ENCODE data around the gene DAP. TPM values are rescaled to one million over a fixed set of nuclear protein-coding genes. Genes with fewer than 3 reads are reported as not detected.
"Not testable (repeated sequence)": the region's sequence is repeated elsewhere in the genome, so short reads cannot be mapped to it uniquely, and the experiment has no call there.

The DAP gene
- polyA plus RNA-seq, 2 of the 4 experiments (the other 2 are of a cell fraction), result 24.2 to 54.9 TPM

GRCh38 chr5:10634050-10634449, 127.0 kb downstream of the DAP start (continued):
- TF ChIP-seq, protein P1, sequence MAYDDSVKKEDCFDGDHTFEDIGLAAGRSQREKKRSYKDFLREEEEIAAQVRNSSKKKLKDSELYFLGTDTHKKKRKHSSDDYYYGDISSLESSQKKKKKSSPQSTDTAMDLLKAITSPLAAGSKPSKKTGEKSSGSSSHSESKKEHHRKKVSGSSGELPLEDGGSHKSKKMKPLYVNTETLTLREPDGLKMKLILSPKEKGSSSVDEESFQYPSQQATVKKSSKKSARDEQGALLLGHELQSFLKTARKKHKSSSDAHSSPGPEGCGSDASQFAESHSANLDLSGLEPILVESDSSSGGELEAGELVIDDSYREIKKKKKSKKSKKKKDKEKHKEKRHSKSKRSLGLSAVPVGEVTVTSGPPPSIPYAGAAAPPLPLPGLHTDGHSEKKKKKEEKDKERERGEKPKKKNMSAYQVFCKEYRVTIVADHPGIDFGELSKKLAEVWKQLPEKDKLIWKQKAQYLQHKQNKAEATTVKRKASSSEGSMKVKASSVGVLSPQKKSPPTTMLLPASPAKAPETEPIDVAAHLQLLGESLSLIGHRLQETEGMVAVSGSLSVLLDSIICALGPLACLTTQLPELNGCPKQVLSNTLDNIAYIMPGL (CRISPR knock-in tag; IDR thresholded peaks at IDR 0.05; ENCODE audit: borderline replicate concordance), result no peak
- TF ChIP-seq TP53 (CRISPR knock-in tag; IDR thresholded peaks at IDR 0.05), result no peak

DNA sequence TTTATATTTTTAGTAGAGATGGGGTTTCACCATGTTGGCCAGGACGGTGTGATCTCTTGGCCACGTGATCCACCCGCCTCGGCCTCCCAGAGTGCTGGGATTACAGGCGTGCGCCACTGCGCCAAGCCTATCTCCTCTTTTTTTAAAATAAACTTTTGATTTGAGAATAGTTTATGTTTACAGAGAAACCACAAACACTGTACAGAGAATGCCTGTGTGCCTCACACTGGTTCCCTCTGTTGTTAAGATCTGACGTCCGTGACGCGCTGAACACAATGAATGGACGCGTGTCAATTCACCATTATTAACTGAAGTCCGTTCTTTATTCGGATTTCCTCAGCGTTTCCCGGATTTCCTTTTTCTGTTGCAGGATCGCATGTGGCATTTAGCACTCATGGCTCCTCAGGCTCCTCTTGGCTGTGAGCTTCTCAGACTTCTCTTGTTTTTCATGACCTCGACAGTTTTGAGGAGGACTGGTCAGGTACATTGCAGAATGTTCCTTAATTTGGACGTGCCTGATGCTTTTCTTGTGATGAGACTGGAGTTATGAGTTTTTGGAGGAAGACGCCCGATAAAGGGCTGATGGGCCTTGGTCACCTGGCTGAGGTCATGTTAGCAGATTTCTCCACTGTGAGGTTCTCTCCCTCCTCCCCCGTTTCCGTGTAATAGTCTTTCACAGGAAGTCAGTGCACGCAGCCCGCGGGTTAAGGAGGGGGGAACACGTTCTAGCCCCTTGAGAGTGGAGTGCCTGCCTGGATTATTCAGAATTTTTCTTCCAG, 127.6 kb downstream of the DAP start:
- ChIA-PET CTCF (interaction anchor here (0.7 to 4.9 kb wide), 2 partner anchors 56 to 180 kb away, joined by 3 to 19 read pairs; no protein-coding TSS in a partner anchor), POLR2A (no interaction called here)
- Histone ChIP-seq H3K4me1 (peaks cover 5% of the 10 kb centered on the region; the same call in 1 of the 3 replicates), H3K27ac (no peak overlapping the region), H3K4me3 (no peak overlapping the region), H3K9me3 (no peaks in the 10 kb centered on the region), H3K4me2 (no peak overlapping the region)
- 92% methylated on average over 28 of the region's 28 CpGs for WGBS (ENCODE audit: missing lambda C conversion rate)
- FAIRE-seq, result no peak
- TF ChIP-seq MAFK (IDR thresholded peaks at IDR 0.05; ENCODE audit: partially characterized antibody) (peak; percentile 70), NPAS2 (CRISPR knock-in tag; IDR thresholded peaks at IDR 0.05; ENCODE audit: borderline replicate concordance) (no peak)
- DNase-seq (ENCODE audit: low read depth in 1 of 2, low spot score in 1 of 2), result no peak
- no peak for ATAC-seq

GRCh38 chr5:10632110-10632761, 128.8 kb downstream of the DAP start:
- no peak for TF ChIP-seq NR3C1 (IDR thresholded peaks at IDR 0.05)
- TF ChIP-seq FOSL2 (IDR thresholded peaks at IDR 0.05), result no peak
- peak; percentile 66 for TF ChIP-seq FOSL2 (CRISPR knock-in tag; IDR thresholded peaks at IDR 0.05)
- TF ChIP-seq CEBPB (IDR thresholded peaks at IDR 0.05), result no peak
- TF ChIP-seq MAFK (IDR thresholded peaks at IDR 0.05; ENCODE audit: partially characterized antibody), result no peak
- no peak for TF ChIP-seq RAD21 (conservative IDR thresholded peaks at IDR 0.05 in 1 of 2, IDR thresholded peaks at IDR 0.05 in 1 of 2)
- no peaks in the 10 kb centered on the region for H3K9me3 ChIP-seq
- no peak overlapping the region for H3K4me3 ChIP-seq
- DNase-seq (ENCODE audit: low read depth in 1 of 2, low spot score in 1 of 2), result no peak
- 0 out of 6 replicates have a peak overlapping the region, but pooled peaks of 1 of the 2 experiments have one; percentile 35 for H3K27ac ChIP-seq
- WGBS (ENCODE audit: missing lambda C conversion rate), result 79% methylated on average over 23 of the region's 23 CpGs
- no peak for FAIRE-seq
- ATAC-seq, result no peak
- POLR2A ChIA-PET, result interaction anchor here (0.6 kb wide), 1 partner anchor 93 kb away, joined by 3 read pairs; no protein-coding TSS in a partner anchor
- no peak overlapping the region for H3K4me2 ChIP-seq
- CTCF ChIA-PET, result interaction anchor here (1.2 to 1.4 kb wide), 2 partner anchors 180 to 415 kb away, joined by 3 to 7 read pairs; no protein-coding TSS in a partner anchor
- H3K4me1 ChIP-seq, result peaks cover 7% of the 10 kb centered on the region

- POLR2A ChIA-PET, result no interaction called here
- WGBS (ENCODE audit: missing lambda C conversion rate), result 95% methylated on average over 18 of the region's 18 CpGs
- no peak overlapping the region for H3K27ac ChIP-seq
Observed at GRCh38 chr5:10631316-10631996, 129.6 kb downstream of the DAP start.

DNA sequence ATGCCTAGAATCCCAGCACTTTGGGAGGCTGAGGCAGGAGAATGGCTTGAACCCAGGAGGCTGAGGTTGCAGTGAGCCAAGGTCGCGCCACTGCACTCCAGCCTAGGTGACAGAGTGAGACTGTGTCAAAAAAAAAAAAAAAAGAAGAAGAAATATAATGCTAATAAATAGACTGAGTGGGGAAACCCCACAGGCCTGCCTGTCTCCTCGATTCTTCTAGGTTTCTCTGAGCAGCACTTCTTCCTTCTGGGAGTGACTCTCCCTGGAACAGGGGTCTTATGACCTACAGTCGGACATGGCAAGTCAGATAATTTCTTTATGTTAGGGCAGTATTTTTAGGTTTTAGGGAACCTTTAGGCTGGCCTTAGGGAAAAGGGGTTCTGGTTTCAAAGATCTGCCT, 130.3 kb downstream of the DAP start:
- H3K4me1 ChIP-seq, result peaks cover 19% of the 10 kb centered on the region
- CTCF ChIA-PET; ATAC-seq; H3K4me3 ChIP-seq; DNase-seq (ENCODE audit: low read depth in 1 of 2, low spot score in 1 of 2); FAIRE-seq; H3K27ac ChIP-seq; H3K9me3 ChIP-seq; H3K4me2 ChIP-seq; POLR2A ChIA-PET: not testable (repeated sequence)
- WGBS (ENCODE audit: missing lambda C conversion rate), result 80% methylated on average over 4 of the region's 4 CpGs

More at GRCh38 chr5:10631316-10631996, 129.6 kb downstream of the DAP start:
- H3K4me2 ChIP-seq, result no peak overlapping the region
- no peak for DNase-seq (ENCODE audit: low read depth in 1 of 2, low spot score in 1 of 2)
- H3K4me1 ChIP-seq, result peaks cover 15% of the 10 kb centered on the region
- CTCF ChIA-PET, result interaction anchor here (0.6 to 1.4 kb wide), 3 partner anchors 12 to 415 kb away, joined by 3 to 7 read pairs (median 5); no protein-coding TSS in a partner anchor
- H3K4me3 ChIP-seq, result no peak overlapping the region
- FAIRE-seq, result no peak
- no peak for TF ChIP-seq CBX2 (IDR thresholded peaks at IDR 0.05; ENCODE audit: borderline replicate concordance, low read depth)
- TF ChIP-seq FOSL2 (IDR thresholded peaks at IDR 0.05), result no peak
- no peak for TF ChIP-seq FOSL2 (CRISPR knock-in tag; IDR thresholded peaks at IDR 0.05)
- H3K9me3 ChIP-seq, result no peaks in the 10 kb centered on the region
- ATAC-seq, result no peak

All from A549 (cell line).